ENCODE measurements around the gene PPP2R2D. TPM values are rescaled to one million over a fixed set of nuclear protein-coding genes. Genes with fewer than 3 reads are reported as not detected.

PPP2R2D gene
- polyA plus RNA-seq, 1 donor (not counting 4 experiments of a cell fraction or from before 2014, with no cell fraction given): 49.1 TPM

GRCh38 chr10:131862548-131862947 lies 38.3 kb upstream of the PPP2R2D start:
- Histone ChIP-seq H3K27me3 (ENCODE audit: control insufficient read depth, extremely low read depth, insufficient read depth, low read length) (no peaks in the 10 kb centered on the region), H3K4me2 (ENCODE audit: control insufficient read depth, extremely low read depth, insufficient read depth, low read depth, low read length) (no peak overlapping the region), H3K9ac (ENCODE audit: control insufficient read depth, extremely low read depth, insufficient read depth, low read length) (no peak overlapping the region), H3K4me3 (ENCODE audit: control insufficient read depth in 2 of 3, extremely low read depth in 1 of 3, insufficient read depth in 2 of 3, low read depth in 1 of 3, low read length in 3 of 3) (no peak overlapping the region), H3K9me1 (ENCODE audit: control insufficient read depth, extremely low read depth, insufficient read depth, low read length) (no peaks in the 10 kb centered on the region), H3K4me1 (ENCODE audit: control insufficient read depth, extremely low read depth, insufficient read depth, low read length) (no peaks in the 10 kb centered on the region), H2AFZ (ENCODE audit: control insufficient read depth, low read length) (no peak overlapping the region), H4K20me1 (ENCODE audit: control insufficient read depth, extremely low read depth, insufficient read depth, low read length) (no peaks in the 10 kb centered on the region), H3K79me2 (ENCODE audit: control insufficient read depth, insufficient read depth, low read length) (no peaks in the 10 kb centered on the region), H3K36me3 (ENCODE audit: control insufficient read depth in 2 of 2, extremely low read depth in 1 of 2, insufficient read depth in 2 of 2, low read length in 2 of 2) (no peaks in the 10 kb centered on the region), H3K27ac (ENCODE audit: control insufficient read depth, insufficient read depth, low read length) (no peak overlapping the region), H3K9me3 (ENCODE audit: control insufficient read depth, low read depth, low read length) (no peaks in the 10 kb centered on the region)
- no peak for DNase-seq (ENCODE audit: low read depth, low spot score)
- no peak for FAIRE-seq
- TF ChIP-seq CTCF (optimal IDR thresholded peaks at IDR 0.05 in 1 of 3, IDR thresholded peaks at IDR 0.05 in 1 of 3, conservative IDR thresholded peaks at IDR 0.05 in 1 of 3; ENCODE audit: extremely low read depth in 1 of 3, insufficient read depth in 2 of 3, low read length in 3 of 3) (no peak), EZH2 (IDR thresholded peaks at IDR 0.05; ENCODE audit: low read length) (no peak)
- dilution Hi-C loops (cut with MboI; ENCODE audit: extremely low pct_ligation_motif_present, low sequenced_read_pairs): no loop called here

GRCh38 chr10:131865223-131865917 lies 35.4 kb upstream of the PPP2R2D start:
- no peaks in the 10 kb centered on the region for H3K9me3 ChIP-seq (ENCODE audit: control insufficient read depth, low read depth, low read length)
- dilution Hi-C loops (cut with MboI; ENCODE audit: extremely low pct_ligation_motif_present, low sequenced_read_pairs): no loop called here
- H3K27ac ChIP-seq (ENCODE audit: control insufficient read depth, insufficient read depth, low read length): no peak overlapping the region
- no peaks in the 10 kb centered on the region for H3K4me1 ChIP-seq (ENCODE audit: control insufficient read depth, extremely low read depth, insufficient read depth, low read length)
- peaks cover 6% of the 10 kb centered on the region for H3K27me3 ChIP-seq (ENCODE audit: control insufficient read depth, extremely low read depth, insufficient read depth, low read length)
- no peak overlapping the region for H2AFZ ChIP-seq (ENCODE audit: control insufficient read depth, low read length)
- H3K9me1 ChIP-seq (ENCODE audit: control insufficient read depth, extremely low read depth, insufficient read depth, low read length): no peaks in the 10 kb centered on the region
- no peak for TF ChIP-seq EZH2 (IDR thresholded peaks at IDR 0.05; ENCODE audit: low read length)
- no peak for TF ChIP-seq CTCF (optimal IDR thresholded peaks at IDR 0.05 in 1 of 3, IDR thresholded peaks at IDR 0.05 in 1 of 3, conservative IDR thresholded peaks at IDR 0.05 in 1 of 3; ENCODE audit: extremely low read depth in 1 of 3, insufficient read depth in 2 of 3, low read length in 3 of 3)
- H3K4me3 ChIP-seq (ENCODE audit: control insufficient read depth in 2 of 3, extremely low read depth in 1 of 3, insufficient read depth in 2 of 3, low read depth in 1 of 3, low read length in 3 of 3): no peak overlapping the region
- FAIRE-seq (no peak), DNase-seq (ENCODE audit: low read depth, low spot score) (no peak)
- no peaks in the 10 kb centered on the region for H4K20me1 ChIP-seq (ENCODE audit: control insufficient read depth, extremely low read depth, insufficient read depth, low read length)
- no peaks in the 10 kb centered on the region for H3K36me3 ChIP-seq (ENCODE audit: control insufficient read depth in 2 of 2, extremely low read depth in 1 of 2, insufficient read depth in 2 of 2, low read length in 2 of 2)
- H3K79me2 ChIP-seq (ENCODE audit: control insufficient read depth, insufficient read depth, low read length): no peaks in the 10 kb centered on the region
- no peak overlapping the region for H3K9ac ChIP-seq (ENCODE audit: control insufficient read depth, extremely low read depth, insufficient read depth, low read length)
- no peak overlapping the region for H3K4me2 ChIP-seq (ENCODE audit: control insufficient read depth, extremely low read depth, insufficient read depth, low read depth, low read length)

All from keratinocyte (primary cell).